ENCODE data around the gene KREMEN2. TPM values are rescaled to one million over a fixed set of nuclear protein-coding genes. Genes with fewer than 3 reads are reported as not detected.

The KREMEN2 gene
- total RNA-seq, 2 donors from 2014 or later = 1.4 to 4.0 TPM

DNA sequence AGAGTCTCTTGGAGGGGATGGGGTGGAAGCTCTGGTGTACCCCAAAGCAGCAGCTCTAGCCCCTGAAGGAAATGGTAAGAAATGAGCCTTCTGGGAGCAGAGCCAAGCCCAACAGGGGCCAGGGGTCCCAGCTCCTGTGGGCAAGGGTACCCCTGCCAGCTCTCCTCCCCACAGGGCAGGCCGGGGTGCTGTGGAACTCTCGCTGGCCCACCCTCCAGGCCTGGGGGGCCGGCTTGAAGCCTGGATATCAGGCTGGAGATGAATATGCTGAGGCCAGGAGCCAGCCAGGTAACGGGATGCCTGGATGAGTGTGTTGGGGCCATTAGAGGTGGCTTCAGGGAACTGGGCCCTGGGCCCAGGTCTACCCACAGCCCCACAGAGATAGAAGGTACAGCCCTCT, 36.5 kb downstream of the KREMEN2 start:
- intact Hi-C loops (cut with DNase I) = no loop called here
- H3K27ac ChIP-seq = no peak overlapping the region

DNA sequence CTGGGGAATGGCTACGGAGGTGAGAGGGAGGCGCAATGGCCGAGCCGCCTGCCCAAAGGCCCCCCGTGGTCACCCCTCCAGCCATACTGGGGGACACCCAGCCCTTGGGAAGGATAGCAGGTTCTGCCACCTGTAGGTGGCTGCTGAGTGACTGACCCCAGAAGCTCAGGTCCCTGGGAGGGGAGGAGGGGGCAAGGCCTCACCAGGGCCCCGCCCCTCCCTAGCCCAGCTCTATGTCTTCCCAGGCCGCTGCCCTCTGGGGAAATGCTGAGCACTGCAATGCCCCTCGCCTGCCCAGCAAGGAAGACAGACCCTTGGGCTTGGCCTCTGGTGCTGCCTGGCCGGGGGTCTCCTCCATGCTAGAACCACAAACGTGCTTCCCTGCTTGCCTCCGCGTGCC, 37.2 kb downstream of the KREMEN2 start:
- intact Hi-C loops (cut with DNase I) = no loop called here
- Histone ChIP-seq H3K9me3 (no peaks in the 10 kb centered on the region), H3K36me3 (no peaks in the 10 kb centered on the region), H3K27ac (no peak overlapping the region), H3K4me3 (no peak overlapping the region), H3K27me3 (replicated peaks; ENCODE audit: insufficient read depth) (no peaks in the 10 kb centered on the region), H3K4me1 (replicated peaks) (no peaks in the 10 kb centered on the region)
- WGBS = 82% methylated on average over 12 of the region's 12 CpGs
- DNase-seq (ENCODE audit: low spot score) = no peak
- TF ChIP-seq POLR2AphosphoS5 (IDR thresholded peaks at IDR 0.05) (no peak), POLR2A (IDR thresholded peaks at IDR 0.05) (no peak)

More for the DNA sequence above, 36.5 kb downstream of the KREMEN2 start:
- WGBS = 75% methylated on average over 3 of the region's 4 CpGs
- no peak for DNase-seq (ENCODE audit: low spot score)
- TF ChIP-seq, protein P1, sequence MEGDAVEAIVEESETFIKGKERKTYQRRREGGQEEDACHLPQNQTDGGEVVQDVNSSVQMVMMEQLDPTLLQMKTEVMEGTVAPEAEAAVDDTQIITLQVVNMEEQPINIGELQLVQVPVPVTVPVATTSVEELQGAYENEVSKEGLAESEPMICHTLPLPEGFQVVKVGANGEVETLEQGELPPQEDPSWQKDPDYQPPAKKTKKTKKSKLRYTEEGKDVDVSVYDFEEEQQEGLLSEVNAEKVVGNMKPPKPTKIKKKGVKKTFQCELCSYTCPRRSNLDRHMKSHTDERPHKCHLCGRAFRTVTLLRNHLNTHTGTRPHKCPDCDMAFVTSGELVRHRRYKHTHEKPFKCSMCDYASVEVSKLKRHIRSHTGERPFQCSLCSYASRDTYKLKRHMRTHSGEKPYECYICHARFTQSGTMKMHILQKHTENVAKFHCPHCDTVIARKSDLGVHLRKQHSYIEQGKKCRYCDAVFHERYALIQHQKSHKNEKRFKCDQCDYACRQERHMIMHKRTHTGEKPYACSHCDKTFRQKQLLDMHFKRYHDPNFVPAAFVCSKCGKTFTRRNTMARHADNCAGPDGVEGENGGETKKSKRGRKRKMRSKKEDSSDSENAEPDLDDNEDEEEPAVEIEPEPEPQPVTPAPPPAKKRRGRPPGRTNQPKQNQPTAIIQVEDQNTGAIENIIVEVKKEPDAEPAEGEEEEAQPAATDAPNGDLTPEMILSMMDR (IDR thresholded peaks at IDR 0.05) = no peak
- TF ChIP-seq POLR2AphosphoS5 (IDR thresholded peaks at IDR 0.05) (no peak), POLR2A (IDR thresholded peaks at IDR 0.05) (no peak)
- no peaks in the 10 kb centered on the region for H3K36me3 ChIP-seq
- no peaks in the 10 kb centered on the region for H3K4me1 ChIP-seq (replicated peaks)
- no peaks in the 10 kb centered on the region for H3K9me3 ChIP-seq
- no peak overlapping the region for H3K4me3 ChIP-seq
- no peaks in the 10 kb centered on the region for H3K27me3 ChIP-seq (replicated peaks; ENCODE audit: insufficient read depth)

DNA sequence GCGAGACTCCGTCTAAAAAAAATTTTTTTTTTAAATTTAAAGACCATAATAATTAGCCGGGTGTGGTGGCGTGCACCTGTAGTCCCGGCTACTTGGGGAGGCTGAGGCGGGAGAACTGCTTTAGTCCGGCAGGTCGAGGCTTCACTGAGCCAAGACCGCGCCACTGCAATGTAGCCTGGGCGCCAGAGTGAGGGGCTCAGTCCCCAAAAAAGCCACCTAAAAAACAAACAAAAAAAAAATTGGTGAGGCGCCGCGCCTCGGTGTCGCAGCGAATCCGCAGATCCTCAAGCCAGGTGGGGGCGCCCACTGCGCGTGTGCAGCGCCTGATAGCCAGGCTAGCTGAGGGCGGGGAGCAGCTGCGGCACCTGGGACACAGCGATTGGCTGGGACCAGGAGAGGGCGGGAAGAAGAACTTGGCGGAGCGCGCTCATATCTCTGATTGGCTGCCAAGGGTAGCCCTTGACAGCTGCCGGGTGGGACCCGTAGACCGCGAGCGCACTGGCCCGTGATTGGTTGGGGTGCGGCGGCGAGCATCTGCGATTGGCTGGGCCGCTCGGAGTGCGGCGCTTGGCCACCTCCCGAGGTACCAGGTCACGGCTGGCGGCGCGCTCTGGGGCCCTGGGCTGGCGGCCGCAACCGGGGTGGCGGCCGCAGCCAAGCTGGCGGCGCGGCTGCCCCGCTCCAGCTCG, 39.7 kb downstream of the KREMEN2 start:
- DNase-seq (ENCODE audit: low spot score) = peak; percentile 98
- intact Hi-C loops (cut with DNase I) = no loop called here
- H3K27me3 ChIP-seq (replicated peaks; ENCODE audit: insufficient read depth) = no peaks in the 10 kb centered on the region
- no peaks in the 10 kb centered on the region for H3K9me3 ChIP-seq
- 9% methylated on average over 52 of the region's 58 CpGs for WGBS
- peak overlapping the region; percentile 16 to 17 for H3K4me3 ChIP-seq
- no peak overlapping the region for H3K27ac ChIP-seq
- no peaks in the 10 kb centered on the region for H3K4me1 ChIP-seq (replicated peaks)
- no peaks in the 10 kb centered on the region for H3K36me3 ChIP-seq
- TF ChIP-seq POLR2AphosphoS5 (IDR thresholded peaks at IDR 0.05) (peak; percentile 92), POLR2A (IDR thresholded peaks at IDR 0.05) (peak; percentile 54)
- TF ChIP-seq, protein P1 (IDR thresholded peaks at IDR 0.05) = peak; percentile 31 to 88 (median 78)

GRCh38 chr16:3004319-3004718, 40.2 kb downstream of the KREMEN2 start:
- Histone ChIP-seq H3K36me3 (no peaks in the 10 kb centered on the region), H3K27me3 (replicated peaks; ENCODE audit: insufficient read depth) (no peaks in the 10 kb centered on the region), H3K27ac (no peak overlapping the region), H3K9me3 (no peaks in the 10 kb centered on the region), H3K4me1 (replicated peaks) (no peaks in the 10 kb centered on the region), H3K4me3 (peak overlapping the region; percentile 16 to 17)
- DNase-seq (ENCODE audit: low spot score) = no peak
- TF ChIP-seq POLR2AphosphoS5 (IDR thresholded peaks at IDR 0.05) = no peak
- no peak for TF ChIP-seq POLR2A (IDR thresholded peaks at IDR 0.05)
- TF ChIP-seq, protein P1 (IDR thresholded peaks at IDR 0.05) = no peak
- WGBS = 0% methylated on average over 50 of the region's 67 CpGs
- intact Hi-C loops (cut with DNase I) = no loop called here

DNA sequence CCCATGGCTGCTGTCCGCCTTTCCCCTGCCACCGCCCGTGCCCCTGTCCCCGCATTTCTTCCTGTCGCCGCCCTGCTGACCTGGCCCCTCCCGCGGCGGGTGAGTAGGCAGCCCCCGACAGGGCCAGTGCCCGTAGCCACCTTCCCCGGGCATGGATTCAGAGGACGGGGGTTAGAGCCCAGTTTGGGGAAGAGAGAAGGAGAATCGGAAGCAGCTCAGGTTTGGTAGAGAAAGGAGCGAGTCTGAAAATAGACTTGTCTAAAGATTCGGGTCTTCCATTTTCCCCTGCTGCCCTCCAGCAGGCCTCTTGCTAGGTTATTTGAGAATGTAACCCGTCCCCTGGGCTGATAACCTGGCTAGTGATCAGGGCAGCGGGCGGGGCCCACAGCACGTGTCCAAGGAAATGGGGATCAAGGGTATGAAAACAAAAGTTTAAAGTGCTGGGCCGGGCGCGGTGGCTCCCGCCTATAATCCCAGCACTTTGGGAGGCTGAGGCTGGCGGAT, 40.8 kb downstream of the KREMEN2 start:
- Histone ChIP-seq H3K9me3 (no peaks in the 10 kb centered on the region), H3K36me3 (no peaks in the 10 kb centered on the region), H3K27ac (no peak overlapping the region), H3K27me3 (replicated peaks; ENCODE audit: insufficient read depth) (no peaks in the 10 kb centered on the region), H3K4me1 (replicated peaks) (no peaks in the 10 kb centered on the region), H3K4me3 (no peak overlapping the region)
- 19% methylated on average over 25 of the region's 25 CpGs for WGBS
- DNase-seq (ENCODE audit: low spot score) = no peak
- intact Hi-C loops (cut with DNase I) = no loop called here
- TF ChIP-seq POLR2AphosphoS5 (IDR thresholded peaks at IDR 0.05) = no peak
- TF ChIP-seq, protein P1 (IDR thresholded peaks at IDR 0.05) = no peak
- TF ChIP-seq POLR2A (IDR thresholded peaks at IDR 0.05) = no peak

Data from prostate gland (tissue), 2 donors.